Measurements from ENCODE around the gene C1orf167.
A peak's percentile ranks its signal among the peaks of the same experiment; 100 is the strongest.

C1orf167 gene

DNA sequence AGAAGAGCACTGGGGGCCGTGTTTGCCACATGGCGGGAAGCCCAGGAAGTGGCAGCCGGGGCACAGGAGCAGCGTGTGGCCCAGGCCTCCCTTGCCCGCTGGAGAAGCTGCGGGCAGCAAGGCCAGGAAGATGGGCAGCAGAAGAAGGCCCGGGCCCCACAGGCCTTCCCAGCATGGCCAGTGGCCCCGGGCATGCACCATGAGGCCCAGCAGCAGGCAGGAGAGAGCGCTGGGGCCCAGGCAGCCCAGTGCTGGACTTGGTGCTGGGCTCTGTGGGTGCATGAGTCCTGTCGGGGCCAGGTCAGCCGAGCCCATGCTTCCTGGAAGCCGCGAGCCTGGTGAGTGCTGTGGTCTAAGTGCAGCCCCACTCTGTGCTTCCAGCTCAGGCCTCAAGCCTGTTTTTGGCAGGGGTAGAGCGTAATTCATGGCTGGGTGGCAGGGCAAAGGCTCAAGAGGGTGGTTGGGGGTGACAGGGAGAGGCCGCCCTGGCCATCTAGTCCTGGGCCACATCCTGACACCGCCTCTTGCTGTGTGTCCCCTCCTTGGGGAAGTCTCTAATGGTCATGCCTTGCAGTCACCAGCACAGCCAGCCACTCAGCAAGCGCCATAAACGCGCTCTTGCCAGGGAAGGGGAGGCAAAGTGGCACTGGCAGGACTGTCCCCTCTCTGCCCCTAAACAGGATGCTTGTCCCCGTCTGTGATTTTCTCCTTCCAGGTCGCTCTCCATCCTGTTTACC is 22.4 kb downstream of the C1orf167 start:
- TF ChIP-seq, protein P1, sequence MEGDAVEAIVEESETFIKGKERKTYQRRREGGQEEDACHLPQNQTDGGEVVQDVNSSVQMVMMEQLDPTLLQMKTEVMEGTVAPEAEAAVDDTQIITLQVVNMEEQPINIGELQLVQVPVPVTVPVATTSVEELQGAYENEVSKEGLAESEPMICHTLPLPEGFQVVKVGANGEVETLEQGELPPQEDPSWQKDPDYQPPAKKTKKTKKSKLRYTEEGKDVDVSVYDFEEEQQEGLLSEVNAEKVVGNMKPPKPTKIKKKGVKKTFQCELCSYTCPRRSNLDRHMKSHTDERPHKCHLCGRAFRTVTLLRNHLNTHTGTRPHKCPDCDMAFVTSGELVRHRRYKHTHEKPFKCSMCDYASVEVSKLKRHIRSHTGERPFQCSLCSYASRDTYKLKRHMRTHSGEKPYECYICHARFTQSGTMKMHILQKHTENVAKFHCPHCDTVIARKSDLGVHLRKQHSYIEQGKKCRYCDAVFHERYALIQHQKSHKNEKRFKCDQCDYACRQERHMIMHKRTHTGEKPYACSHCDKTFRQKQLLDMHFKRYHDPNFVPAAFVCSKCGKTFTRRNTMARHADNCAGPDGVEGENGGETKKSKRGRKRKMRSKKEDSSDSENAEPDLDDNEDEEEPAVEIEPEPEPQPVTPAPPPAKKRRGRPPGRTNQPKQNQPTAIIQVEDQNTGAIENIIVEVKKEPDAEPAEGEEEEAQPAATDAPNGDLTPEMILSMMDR (IDR thresholded peaks at IDR 0.05), result no peak

GRCh38 chr1:11784993-11785769 is 23.2 kb downstream of the C1orf167 start:
- TF ChIP-seq, protein P1 (IDR thresholded peaks at IDR 0.05), result peak; percentile 97

- TF ChIP-seq, protein P1 (IDR thresholded peaks at IDR 0.05), result no peak
Measured at GRCh38 chr1:11786168-11786567, 24.2 kb downstream of the C1orf167 start.

- TF ChIP-seq, protein P1 (IDR thresholded peaks at IDR 0.05), result no peak
Measured at GRCh38 chr1:11787251-11787803, 25.3 kb downstream of the C1orf167 start.

- TF ChIP-seq, protein P1 (IDR thresholded peaks at IDR 0.05), result no peak
Measured at GRCh38 chr1:11787804-11788436, 25.9 kb downstream of the C1orf167 start.

- TF ChIP-seq, protein P1 (IDR thresholded peaks at IDR 0.05), result no peak
Measured at GRCh38 chr1:11788549-11789053, 26.6 kb downstream of the C1orf167 start.
